GM11168 (cell line): ENCODE measurements around the gene NPAS3.

ENCODE experiments used
- in situ Hi-C: fragments of 300-500 bp; cut with MboI; formaldehyde crosslinking; loops from one replicate; pipeline ENCODE4 v1.12.0; 2022; ENCODE audit warnings: low sequenced_read_pairs; ENCODE audit not compliant: unreplicated experiment

The NPAS3 gene

GRCh38 chr14:33738491-33738890 lies 799.8 kb downstream of the NPAS3 start:
- in situ Hi-C loops: no loop called here

GRCh38 chr14:33740531-33740930 lies 801.9 kb downstream of the NPAS3 start:
- in situ Hi-C loops: no loop called here

GRCh38 chr14:33742166-33742565 lies 803.5 kb downstream of the NPAS3 start:
- in situ Hi-C loops: no loop called here

GRCh38 chr14:33745163-33745562 lies 806.5 kb downstream of the NPAS3 start:
- in situ Hi-C loops: no loop called here

GRCh38 chr14:33747749-33748148 lies 809.1 kb downstream of the NPAS3 start:
- in situ Hi-C loops: no loop called here

- in situ Hi-C loops: no loop called here
Observed at GRCh38 chr14:33754261-33754660, 815.6 kb downstream of the NPAS3 start.

GRCh38 chr14:33755358-33755757 lies 816.7 kb downstream of the NPAS3 start:
- in situ Hi-C loops: no loop called here

GRCh38 chr14:33756833-33757232 lies 818.2 kb downstream of the NPAS3 start:
- in situ Hi-C loops: no loop called here

- in situ Hi-C loops: no loop called here
Observed at GRCh38 chr14:33758547-33758946, 819.9 kb downstream of the NPAS3 start.

- in situ Hi-C loops: no loop called here
Observed at GRCh38 chr14:33762161-33762851, 823.6 kb downstream of the NPAS3 start.

GRCh38 chr14:33764876-33765650 lies 826.4 kb downstream of the NPAS3 start:
- in situ Hi-C loops: no loop called here

GRCh38 chr14:33767586-33768457 lies 829.1 kb downstream of the NPAS3 start:
- in situ Hi-C loops: no loop called here

GRCh38 chr14:33768458-33768830 lies 829.8 kb downstream of the NPAS3 start:
- in situ Hi-C loops: no loop called here

- in situ Hi-C loops: no loop called here
Observed at GRCh38 chr14:33773205-33774030, 834.7 kb downstream of the NPAS3 start.

GRCh38 chr14:33774161-33774560 lies 835.5 kb downstream of the NPAS3 start:
- in situ Hi-C loops: no loop called here

- in situ Hi-C loops: loop anchor here (25.0 kb wide), 1 partner anchor 1213 kb away; no protein-coding TSS in a partner anchor
Observed at GRCh38 chr14:33774723-33775470, 836.2 kb downstream of the NPAS3 start.

- in situ Hi-C loops: loop anchor here (25.0 kb wide), 1 partner anchor 1215 kb away; no protein-coding TSS in a partner anchor
Observed at GRCh38 chr14:33776871-33777270, 838.2 kb downstream of the NPAS3 start.

GRCh38 chr14:33777681-33778080 lies 839.0 kb downstream of the NPAS3 start:
- in situ Hi-C loops: loop anchor here (25.0 kb wide), 1 partner anchor 1215 kb away; no protein-coding TSS in a partner anchor

GRCh38 chr14:33780035-33780434 lies 841.4 kb downstream of the NPAS3 start:
- in situ Hi-C loops: loop anchor here (25.0 kb wide), 1 partner anchor 1218 kb away; no protein-coding TSS in a partner anchor
